NCI-H146 treated with DMSO at 0.1 percent for 48 hours (cell line): ENCODE data around the gene CASP3.
"Not testable (repeated sequence)": the region's sequence is repeated elsewhere in the genome, so short reads cannot be mapped to it uniquely, and the experiment has no call there.

ENCODE experiments used
- DNase-seq: peaks from one replicate; lab custom pipeline; 2025; ENCODE audit not compliant: unreplicated experiment; lab: John Stamatoyannopoulos, UW

CASP3 gene

DNA sequence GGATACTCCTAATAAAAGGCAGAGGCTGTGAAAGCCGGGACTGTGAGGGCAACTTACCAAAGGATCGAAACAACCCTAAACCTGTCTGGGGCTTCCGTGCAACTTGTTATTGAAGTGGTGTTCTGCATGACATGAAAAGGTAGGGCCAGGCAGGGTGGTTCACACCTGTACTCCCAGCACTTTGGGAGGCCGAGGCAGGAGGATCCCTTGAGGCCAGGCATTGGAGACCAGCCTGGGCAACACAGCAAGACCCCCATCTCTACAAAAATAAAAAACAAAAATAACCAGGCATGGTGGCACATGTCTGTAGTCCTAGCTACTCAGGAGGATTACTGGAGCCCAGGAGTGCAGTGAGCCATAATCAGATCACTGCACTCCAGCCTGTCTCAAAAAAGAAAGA, 12.3 kb downstream of the CASP3 start:
- DNase-seq, result no peak

- no peak for DNase-seq
Measured at GRCh38 chr4:184636144-184636543, 13.1 kb downstream of the CASP3 start.

DNA sequence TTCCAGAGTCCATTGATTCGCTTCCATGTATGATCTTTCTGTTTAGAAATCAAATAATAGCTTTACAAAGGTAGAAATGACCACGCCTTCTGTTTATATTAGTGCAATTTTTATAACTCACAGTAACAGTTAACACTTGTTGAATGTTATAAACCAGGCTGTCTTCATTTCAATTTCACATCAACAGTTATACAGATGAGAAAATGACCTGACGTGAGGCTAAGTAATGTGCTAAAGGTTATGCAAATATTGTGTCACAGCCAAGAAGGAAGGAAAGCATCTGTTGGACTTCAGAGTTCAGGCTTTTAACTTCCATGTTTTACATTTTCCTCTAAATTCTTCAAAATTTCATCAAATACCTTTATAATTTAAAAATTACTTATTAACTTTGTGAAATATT, 13.9 kb downstream of the CASP3 start:
- DNase-seq, result no peak

GRCh38 chr4:184632842-184633241, 16.4 kb downstream of the CASP3 start:
- DNase-seq, result no peak

DNA sequence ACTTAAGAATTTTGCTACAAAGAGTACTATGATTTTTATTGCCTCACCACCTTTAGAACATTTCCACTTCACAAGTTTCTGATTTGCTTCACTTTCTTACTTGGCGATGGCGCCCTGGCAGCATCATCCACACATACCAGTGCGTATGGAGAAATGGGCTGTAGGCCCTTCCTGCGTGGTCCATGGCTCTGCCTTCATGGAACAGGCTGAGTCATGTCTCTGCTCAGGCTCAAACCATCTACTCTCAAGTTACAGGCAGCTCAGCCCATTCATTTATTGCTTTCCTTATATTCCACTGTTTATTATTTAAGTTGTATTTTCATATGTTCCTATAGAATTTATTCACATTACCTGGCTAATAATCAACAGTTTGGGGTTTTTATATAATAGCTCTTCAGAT, 21.1 kb downstream of the CASP3 start:
- DNase-seq, result no peak

- not testable (repeated sequence) for DNase-seq
Measured at GRCh38 chr4:184625783-184626596, 23.3 kb downstream of the CASP3 start.

DNA sequence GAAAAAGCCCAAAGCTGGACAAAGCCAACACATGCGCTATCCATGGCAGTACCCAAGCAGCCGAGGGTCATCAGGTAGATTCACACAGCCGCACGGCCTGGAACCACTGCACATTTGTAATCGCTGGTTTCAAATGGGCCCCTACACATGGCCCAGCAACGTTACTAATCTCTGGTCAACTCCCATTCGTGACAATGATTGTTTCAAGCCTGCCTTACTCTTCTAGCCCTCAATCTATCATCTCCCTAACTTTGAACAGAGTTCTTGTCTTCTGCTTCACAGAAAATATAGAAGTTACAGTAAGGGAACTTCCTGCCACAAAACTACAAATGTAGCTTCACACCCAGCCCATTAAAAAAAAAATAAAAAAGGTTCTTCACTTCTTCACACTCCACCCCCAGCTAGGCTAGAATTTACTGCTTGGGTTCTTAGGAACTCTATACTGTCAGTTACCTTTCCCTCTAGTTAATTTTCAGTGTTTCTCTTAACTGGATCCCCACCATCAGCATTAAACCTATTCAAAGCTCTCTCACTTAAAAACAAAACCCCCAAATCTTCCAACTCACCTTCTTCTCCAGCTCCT, 24.2 kb downstream of the CASP3 start:
- DNase-seq, result no peak

DNA sequence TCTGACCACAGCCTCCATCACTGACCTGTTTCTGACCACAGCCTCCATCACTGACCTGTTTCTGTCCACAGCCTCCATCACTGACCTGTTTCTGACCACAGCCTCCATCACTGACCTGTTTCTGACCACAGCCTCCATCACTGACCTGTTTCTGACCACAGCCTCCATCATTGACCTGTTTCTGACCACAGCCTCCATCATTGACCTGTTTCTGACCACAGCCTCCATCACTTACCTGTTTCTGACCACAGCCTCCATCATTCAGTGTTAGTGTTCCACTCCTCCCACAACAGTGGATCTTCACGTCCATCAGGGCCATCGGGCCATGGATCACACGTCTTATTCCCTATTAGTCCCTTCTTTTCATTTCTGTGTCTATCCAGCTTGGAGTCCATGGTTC, 24.7 kb downstream of the CASP3 start:
- not testable (repeated sequence) for DNase-seq

DNA sequence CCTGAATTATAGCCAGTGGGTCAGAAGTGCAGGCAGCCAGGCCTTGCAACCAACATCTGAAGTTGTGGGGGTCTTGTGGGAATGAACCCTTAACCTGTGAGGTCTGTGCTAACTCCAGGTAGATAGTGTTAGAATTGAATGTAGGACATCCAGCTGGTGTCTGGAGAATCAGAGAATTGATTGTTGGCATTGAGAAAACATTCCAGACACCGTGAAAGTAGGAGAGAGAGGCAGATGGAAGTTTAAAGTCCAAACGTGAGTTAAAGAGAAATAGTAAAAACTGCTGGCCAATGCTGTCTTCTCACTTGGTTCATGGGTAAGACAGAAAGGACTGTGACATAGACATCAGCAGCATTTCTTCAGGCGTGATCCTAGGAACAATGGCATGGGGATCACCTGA, 27.7 kb downstream of the CASP3 start:
- no peak for DNase-seq

GRCh38 chr4:184620212-184620867, 28.9 kb downstream of the CASP3 start:
- DNase-seq, result no peak

DNA sequence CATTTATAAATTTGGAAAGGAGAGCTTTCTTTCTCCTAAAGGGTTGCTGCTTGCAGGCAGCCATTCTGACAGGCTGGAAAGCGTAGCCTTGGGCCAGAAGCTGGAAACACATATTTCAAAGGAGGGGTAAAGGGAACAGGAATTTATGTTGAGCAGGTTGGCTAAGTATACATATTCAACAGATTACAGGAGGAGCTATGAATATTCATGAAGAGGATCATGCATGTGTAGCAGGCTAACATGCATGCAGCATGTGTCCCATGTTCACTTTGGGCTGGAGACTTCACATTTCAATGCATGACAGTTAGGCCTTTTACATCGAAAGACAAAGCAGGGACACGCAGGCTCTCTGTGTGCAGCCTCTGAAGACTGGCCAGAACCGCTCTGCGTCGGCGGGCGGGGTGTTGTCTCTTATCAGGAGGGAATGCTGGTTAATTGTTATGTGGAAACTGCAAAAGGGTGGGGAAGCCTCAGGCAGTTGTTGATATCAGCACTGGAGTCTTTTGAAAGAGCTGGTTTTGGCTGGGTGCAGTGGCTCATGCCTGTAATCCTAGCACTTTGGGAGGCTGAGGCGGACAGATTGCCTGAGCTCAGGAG, 31.5 kb downstream of the CASP3 start:
- no peak for DNase-seq

DNA sequence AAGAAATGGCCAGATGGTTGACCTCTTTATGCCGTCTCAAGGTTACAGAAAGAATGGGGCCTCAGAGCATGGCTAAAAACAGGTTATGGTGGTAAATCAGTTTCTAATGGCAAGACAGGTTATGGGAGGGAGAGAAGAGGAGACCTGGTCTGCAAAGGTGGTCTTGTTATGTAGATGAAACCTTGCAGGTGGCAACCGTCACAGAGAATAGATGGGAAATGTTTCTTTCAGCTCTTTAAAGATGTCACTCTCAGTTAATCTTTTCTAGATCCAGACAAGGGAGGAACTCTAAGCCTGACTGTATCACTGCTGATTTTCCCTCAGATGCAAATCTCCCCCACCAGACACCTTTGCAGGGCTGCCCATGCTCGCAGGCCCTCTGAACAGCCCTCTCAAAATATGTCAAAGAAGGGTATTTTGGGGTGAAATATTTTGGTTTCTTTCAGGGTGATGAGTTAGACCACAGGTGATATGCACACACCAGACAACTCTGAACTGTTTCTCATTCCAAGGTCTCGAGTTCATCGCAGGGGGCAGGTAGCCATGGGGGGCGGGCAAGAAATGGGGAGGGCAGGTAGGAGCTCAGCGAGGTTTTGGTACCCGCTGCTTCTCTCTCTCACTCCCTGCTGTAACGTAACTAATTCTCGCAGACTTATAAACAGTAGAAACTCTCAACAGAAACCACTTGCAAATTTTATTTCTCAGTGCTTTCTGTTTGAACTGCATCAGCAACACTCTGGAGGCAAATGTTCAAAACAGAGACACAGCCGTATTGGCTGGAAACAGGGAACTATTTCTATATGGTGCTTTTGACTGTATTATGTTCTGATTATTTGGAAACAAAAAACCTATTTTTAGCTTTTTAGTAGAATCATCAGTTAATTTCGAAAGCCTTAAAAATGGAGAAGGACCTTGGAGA, 32.4 kb downstream of the CASP3 start:
- no peak for DNase-seq

- DNase-seq, result not testable (repeated sequence)
Measured at GRCh38 chr4:184616168-184616567, 33.1 kb downstream of the CASP3 start.

DNA sequence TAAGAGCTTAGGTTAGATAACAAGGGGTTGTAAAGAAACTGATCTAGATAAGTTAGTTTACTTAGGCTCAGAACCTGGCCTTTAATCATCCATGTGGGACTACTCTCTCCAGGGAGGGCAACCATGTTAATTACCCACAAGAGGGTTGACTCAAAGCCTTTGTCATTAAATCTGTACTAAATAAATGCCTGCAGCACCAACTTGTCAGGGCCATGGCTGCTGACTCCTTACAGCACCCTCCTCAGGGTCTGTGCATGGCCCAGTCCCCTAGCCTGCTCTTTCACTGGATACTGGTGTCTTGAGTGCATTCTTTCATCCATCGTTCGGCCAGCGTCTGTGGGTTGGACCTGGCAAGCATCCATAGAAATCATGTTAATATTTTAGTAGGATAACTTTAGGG, 34.7 kb downstream of the CASP3 start:
- no peak for DNase-seq

DNA sequence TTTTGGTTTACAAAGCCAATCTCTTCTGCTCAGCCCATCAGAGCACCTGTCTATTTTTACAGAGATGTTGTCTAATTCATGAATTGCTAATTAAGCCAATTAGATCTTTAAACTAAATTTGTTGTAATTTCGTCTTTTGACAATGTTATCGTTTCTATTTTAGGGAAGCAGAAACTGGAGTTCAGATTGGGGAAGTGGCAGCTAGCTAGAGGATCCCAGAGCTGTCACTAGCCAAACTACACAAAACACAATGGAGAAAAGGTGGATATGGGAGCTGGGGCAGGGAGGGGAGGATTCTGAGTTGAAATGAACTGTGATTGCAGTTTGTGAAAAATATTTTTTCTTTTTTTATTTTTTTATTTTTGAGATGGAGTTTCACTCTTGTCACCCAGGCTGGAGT, 35.8 kb downstream of the CASP3 start:
- no peak for DNase-seq

- DNase-seq, result no peak
Measured at GRCh38 chr4:184612074-184612473, 37.2 kb downstream of the CASP3 start.

DNA sequence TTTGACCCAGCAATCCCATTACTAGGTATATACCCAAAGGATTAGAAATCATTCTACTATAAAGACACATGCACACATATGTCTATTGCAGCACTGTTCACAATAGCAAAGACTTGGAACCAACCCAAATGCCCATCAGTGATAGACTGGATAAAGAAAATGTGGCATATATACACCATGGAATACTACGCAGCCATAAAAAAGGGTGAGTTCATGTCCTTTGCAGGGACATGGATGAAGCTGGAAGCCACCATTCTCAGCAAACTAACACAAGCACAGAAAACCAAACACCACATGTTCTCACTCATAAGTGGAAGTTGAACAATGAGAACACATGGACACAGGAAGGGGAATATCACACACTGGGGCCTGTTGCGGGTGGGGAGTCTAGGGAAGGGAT, 41.8 kb downstream of the CASP3 start:
- DNase-seq, result not testable (repeated sequence)

- not testable (repeated sequence) for DNase-seq
Measured at GRCh38 chr4:184602857-184603256, 46.4 kb downstream of the CASP3 start.

GRCh38 chr4:184600982-184601381, 48.3 kb downstream of the CASP3 start:
- DNase-seq, result not testable (repeated sequence)

GRCh38 chr4:184599492-184600135, 49.6 kb downstream of the CASP3 start:
- DNase-seq, result no peak
